GM21390 (cell line): Measurements from ENCODE around the gene EFCAB12.
"Not testable (repeated sequence)": the region's sequence is repeated elsewhere in the genome, so short reads cannot be mapped to it uniquely, and the experiment has no call there.

Source experiments
- ATAC-seq: cut with Tn5 transposase; IDR thresholded peaks from one replicate; pipeline ENCODE4 v1.9.1; 2021; ENCODE audit not compliant: unreplicated experiment

The EFCAB12 gene

DNA sequence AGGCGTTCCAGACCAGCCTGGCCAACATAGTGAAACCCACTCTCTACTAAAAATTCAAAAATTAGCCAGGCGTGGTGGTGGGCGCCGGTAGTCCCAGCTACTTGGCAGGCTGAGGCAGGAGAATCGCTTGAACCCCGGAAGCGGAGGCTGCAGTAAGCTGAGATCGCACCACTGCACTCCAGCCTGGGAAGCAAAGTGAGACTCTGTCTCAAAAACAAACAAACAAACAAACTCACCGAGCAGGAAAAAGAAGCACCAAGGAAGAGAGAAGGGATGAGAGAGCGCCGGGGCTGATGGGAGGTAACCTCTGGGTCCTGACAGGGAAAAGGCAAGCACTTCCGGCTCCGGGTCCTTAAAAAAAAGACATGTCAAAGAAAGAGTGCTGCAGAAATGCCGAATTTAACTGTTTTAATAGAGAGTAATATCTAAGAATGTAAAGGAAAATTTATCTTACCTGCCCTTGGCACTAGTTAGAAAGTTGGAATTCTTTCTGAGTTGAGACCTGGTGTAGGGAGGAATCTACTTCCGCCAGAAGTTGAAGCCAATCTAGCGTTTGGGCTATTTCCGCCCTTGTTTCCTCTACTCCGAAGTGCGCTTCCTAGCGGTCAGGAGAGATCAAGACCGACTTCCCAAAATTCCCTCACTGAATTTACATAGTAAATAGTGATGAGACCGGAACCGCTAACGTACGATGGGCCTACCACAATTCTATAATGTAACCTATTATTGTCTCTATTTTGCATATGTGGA lies 29.1 kb downstream of the EFCAB12 start:
- ATAC-seq = peak; percentile 80

DNA sequence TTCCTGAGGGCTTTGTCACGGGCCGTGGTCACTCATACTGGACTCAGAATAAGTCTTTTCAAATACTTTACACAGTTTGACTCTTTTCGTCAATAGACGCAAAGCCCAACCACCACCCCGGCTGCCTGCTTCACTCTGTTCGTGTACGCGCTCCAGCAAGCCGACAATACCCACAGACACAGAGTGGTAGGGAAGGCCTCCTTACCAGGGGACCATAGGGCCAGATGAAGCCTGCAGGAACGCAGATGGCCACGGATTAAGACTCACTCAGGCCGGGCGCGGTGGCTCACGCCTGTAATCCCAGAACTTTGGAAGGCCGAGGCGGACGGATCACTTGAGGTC lies 29.7 kb downstream of the EFCAB12 start:
- peak; percentile 11 for ATAC-seq

DNA sequence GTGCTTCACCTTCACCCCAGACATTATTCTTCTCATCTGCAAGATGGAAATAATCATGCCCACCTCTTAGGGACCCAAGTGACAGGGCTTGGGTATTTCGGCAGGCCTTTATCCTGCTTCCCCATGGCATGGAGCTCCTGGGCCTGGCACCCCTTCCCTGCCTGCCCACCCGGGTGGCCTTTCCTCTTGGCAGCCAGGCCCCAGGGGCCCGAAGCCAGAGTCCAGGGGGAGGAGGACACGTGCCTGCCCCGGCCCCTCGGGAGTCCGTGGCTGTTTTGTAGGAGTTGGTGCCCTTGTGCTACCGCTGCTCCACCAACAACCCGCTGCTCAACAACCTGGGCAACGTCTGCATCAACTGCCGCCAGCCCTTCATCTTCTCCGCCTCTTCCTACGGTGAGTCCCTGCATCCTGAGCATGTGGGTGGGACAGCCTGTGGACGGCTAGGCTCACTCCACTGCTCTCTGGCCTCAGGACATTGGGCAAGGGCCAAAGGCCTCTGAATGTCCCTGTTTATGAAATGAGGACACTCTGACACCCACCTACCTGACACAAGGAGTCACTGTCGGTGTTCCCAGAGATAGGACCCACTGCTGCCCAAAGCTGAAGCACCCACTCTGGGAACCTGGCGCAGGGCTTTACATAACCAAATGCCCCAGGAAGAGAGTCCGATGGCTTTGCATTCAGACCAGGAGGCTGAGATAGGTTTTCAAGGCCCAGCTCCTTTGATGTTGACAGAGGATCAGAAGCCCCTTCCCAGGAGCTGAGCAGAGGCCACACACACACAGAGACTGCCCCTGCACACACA lies 34.5 kb downstream of the EFCAB12 start:
- not testable (repeated sequence) for ATAC-seq

DNA sequence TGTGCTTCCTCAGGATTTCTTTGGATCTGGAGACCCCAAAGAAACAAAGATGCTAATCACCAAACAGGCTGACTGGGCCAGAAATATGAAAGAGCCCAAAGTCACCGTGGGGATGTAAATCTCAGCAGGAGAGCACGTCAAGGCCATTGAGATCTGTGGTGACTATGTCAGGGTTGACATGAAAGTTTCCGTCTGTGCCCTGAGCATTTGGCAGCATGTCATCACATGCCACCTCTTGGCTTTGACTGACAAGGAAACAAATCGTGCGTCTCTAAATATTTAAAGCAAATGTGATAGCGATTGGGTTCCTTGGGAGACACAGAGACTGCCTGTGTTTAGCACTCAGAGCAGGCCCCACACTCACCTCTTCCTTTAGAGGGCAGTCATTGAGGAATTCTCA lies 35.2 kb downstream of the EFCAB12 start:
- ATAC-seq = no peak

DNA sequence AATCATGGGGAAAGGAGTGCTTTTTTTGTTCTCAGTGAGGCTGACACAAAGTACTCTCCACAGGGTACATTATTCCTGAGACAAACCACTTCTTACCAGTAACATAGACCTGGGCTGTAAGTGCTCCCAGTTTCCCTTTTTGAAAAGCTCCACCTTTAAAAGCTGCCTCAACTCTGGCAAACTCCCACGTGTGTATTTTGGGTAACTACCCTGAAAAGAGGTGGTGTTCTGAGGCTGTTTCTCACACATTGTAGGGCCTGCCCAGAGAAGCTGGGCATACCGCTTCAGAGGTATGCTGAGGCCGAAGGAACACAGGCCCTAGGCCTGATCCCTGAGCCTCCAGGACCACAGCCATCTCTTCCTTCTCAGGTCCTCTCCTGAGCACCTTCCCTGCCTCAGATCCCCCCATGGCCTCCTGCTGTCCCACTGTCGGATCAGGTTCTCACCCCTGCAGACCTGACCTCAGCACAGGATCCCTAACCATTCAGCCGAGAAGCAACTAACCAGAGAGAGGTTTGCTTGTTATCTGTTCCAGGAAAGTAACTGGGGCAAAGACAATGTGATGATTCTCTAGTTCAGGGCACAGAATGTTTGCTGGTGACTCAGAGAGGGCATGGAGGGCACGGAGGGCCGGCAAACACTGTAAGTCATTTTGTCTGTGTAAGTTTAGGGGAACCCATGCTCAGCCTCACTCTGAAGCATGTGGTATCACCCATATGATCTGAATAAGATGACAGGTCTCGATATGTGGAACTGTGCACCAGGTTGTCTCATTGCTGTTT lies 36.1 kb downstream of the EFCAB12 start:
- ATAC-seq = not testable (repeated sequence)

DNA sequence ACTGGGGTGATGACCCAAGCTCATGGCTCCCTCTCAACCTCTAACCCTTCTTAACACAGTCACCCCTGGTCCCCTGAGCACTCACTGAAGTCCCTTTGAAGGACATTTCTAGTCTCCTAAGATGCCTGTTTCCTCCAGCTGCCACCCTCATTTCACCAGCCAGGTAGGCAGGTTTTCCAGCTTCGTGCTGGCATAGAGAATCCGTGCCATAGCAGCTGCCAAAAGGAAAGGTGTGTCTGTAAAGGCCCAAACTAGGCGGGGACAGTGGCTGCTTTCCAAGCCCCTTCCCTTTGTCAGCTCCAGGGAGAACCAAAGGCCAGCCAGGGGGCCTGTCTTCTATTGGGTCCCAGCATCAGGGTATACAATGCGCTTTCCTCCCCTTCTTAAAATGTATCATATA lies 36.9 kb downstream of the EFCAB12 start:
- not testable (repeated sequence) for ATAC-seq

DNA sequence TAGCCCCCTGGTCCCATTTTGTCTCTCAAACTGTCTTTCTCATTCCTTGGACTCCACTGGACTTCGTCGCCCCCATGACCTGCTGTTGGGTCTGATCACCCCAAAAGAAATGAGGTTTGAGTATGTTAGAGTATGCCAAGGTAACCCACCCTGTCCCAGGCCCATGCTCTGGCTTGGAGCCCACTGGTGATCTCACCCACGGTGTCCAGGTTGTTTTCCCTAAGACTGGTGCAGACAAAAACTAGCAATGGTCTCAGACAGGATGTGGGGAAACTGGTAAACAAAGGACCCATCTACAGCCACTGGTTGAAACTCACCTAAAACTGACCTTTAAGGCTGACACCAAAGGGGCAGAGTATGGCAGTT lies 38.9 kb downstream of the EFCAB12 start:
- ATAC-seq = no peak

DNA sequence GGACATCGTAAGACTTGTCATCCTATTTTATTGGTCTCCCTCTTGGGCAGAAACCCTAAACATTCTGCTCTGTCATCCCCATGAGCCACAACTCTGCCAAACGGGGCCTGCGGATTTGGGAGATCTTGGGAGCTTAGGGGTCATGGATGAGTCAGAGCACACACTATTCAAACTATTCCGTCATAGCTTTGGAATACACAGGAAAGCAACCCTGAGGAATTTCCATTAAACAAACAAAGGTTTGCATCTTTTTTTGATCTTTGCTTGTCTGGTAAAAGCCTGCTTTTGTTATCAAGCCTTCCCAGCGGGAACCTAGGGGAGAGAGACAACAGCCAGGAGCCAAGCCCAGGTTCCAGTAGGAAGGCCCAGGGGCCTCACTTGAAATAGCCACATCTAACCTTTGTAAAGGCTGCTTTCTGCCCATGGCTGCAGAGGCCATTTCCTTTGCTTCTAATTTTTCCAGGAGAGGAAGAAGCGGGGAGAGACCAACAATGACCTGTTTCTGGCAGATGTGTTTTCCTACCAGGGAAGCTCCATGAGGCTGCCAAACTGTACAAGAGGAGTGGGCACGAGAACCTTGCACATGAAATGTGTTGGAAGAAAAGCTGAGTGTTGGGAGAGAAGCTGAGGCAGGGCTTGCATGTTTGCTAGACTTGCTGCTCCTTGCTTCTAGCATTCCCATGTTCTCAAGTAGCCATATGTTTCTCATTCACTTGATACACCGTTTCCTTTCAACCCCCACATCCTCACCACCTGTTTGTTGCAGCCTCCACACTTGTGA lies 39.5 kb downstream of the EFCAB12 start:
- not testable (repeated sequence) for ATAC-seq

DNA sequence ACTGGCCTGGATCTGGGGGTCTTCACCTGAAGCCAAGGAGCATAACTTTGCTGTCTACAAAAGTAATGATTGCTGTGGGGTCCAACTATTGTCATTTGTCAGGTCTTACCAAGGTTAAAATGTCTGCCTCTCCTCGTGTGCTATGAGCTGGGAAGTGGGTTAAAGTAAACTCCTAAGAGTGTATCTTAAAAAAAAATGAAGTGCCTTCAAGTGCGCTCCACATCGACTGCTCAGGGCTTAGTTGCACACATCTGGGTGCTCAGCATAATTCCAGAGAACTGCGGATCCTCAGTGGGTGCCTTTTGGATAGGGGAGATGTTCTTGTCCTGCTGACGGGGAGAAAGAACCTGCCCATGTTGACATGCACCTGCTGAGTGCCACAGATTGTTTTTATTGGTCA lies 40.9 kb downstream of the EFCAB12 start:
- no peak for ATAC-seq

DNA sequence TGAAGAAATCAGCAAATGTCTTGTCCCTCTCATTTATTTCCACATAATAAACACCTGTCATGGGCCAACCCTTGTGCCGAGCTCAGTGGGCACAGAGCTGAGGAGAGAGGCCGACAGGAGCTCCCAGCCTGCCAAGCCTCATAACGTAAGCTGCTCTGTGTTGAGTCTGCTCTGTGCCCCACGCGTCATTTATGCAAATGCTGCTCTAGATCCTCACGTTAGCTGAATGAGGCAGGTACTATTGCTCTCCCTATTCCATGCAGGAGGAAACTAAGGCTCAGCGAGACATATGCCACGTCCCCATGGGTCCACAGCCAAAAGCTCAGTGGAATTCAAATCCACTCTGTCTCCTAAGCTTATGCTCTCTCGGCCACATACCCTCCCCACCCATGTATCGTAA lies 41.5 kb downstream of the EFCAB12 start:
- no peak for ATAC-seq

DNA sequence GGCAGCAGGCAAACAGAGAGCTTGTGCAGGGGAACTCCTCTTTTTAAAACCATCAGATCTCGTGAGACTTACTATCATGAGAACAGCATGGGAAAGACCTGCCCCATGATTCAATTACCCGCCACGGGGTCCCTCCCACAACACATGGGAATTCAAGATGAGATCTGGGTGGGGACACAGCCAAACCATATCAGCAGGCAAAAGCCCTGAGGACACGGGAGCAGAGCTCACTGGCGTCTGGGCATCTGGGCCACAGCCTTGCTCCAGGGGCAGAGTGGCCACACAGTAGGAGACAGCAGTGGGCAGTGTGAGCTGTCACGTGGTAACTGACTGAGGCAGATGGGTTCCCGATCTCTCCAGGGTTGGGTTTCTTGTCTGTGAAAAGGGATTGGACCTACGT lies 42.9 kb downstream of the EFCAB12 start:
- not testable (repeated sequence) for ATAC-seq

DNA sequence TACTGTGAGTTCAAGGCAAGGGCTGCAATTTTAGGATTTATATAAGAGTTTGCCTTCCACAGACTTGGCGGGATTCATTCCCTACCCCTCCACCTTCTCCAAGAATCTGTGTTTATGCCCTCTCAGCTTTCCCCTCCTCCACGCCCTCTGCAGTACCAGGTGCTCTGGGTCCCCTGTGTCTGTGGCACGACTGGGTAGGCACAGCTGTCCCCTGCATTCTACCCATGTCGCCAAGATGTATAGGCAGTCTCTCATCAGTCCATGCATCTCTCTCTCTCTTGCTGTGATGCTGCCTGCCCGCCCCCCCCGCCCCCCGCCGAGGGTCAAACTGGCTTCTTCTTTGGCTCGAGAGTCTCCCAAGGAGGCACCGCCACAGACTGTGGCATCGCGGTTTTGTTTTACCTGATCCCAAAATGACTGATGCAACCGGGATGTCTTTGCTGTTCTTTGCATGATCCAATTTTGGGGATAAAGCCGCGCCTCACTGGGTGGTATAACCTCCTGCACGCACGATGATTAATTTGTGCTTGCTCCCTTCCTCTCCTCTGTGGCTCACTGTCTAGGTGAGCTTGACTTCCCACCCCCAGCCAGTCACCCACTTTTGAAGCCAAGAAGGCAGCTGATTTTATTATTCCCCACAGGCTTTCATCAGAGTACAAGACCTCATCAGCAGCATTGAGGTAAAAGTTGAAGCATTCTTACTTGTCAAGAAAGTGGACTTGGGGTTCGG lies 43.7 kb downstream of the EFCAB12 start:
- ATAC-seq = no peak

DNA sequence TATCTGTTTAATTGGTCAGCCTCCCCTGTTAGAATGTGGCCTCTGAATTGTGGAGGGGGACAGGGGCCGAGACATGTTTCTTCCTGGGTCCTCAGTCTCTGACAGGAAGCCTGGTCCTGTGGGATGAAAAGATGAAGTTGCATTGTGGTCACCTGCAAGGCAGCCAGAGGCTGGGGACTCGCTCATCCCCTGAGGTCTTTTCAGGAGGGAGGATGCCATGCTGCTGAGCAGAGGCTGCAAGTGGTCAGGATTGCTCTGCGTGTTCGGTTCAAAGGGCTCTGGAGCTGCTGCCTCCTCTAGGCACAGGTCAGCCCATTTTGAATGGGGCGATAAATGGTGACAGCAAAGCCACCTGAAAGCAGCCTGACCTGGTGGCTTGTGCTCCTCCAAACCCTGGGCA lies 44.3 kb downstream of the EFCAB12 start:
- ATAC-seq = not testable (repeated sequence)

DNA sequence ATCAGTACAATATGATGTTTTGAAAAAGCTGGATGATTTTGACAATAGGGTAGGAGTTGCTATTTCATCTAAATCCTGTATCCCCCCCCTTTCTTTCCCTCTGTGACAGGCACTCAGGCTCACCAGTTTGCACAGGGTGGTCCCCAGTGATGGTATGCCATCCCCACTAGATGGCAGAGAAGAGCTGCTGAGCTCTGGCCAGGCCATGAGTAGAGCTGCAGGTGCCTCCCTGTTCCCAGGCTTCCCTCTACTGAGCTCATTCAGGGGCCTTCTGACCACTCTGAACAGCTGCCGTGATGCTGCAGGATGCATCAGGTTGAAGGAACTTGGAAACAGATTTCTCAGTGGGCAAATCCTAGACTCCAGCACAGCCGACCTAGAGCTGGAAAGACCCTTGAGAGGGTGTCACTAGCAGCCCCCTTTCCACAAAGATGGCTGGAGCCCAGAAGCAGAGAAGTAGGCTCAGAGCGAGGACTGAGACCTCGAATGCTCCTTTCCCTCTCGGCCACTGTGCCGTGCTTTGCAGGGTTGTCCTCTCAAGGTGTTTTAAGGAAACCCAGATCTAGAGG lies 45.1 kb downstream of the EFCAB12 start:
- ATAC-seq = peak; percentile 88

DNA sequence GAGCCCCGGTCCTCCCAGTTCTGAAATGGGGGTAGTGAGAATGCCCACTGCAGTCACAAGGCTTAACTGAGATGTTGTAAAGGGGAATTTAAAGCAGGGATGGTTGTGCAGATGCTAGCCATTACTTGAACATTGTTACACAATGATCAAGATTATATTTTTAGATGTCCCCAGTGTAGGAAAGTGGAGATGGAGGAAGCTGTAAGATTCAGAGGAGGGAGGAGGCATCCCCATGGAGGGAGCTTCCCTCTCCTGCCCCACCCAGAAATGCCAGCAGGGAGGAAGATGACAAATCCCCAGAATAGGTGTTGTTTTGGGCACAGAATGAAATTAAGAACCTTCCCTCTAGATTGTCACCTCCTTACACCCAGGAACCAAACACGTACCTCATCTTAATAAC lies 46.1 kb downstream of the EFCAB12 start:
- no peak for ATAC-seq

DNA sequence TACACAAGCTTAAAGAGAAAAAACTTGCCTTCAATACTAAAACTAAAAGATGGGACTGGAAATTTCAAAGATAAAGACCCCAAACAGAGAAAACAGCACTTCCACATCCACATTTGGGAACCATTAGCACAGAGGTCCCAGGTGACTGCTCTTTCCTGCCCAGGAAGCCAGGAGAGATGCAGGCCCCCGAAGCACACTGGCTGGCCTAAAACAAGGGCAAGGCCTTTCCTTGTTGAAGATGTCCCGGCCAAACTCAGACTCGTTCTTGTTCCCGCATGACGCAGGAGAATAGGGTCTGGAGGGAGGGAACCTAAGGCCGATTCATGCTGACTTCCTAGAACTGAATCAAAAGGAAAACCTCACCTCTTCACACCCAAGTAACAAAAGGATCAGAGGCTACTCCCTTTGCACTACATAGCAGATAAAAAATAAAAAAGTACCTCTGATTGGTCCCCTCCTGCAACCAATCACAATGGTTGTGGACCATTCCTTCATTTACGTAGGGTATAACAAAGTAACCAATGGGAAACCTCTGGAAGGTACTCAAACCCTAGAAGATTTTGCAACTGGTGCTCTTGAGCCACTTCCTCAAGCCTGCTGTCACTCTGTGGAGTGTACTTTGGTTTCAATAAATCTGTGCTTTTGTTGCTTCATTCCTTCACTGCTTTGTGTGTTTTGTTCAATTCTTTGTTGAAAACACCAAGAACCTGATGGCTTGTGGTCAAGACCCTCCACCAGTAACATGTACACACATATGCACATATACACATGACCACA lies 48.7 kb downstream of the EFCAB12 start:
- no peak for ATAC-seq

DNA sequence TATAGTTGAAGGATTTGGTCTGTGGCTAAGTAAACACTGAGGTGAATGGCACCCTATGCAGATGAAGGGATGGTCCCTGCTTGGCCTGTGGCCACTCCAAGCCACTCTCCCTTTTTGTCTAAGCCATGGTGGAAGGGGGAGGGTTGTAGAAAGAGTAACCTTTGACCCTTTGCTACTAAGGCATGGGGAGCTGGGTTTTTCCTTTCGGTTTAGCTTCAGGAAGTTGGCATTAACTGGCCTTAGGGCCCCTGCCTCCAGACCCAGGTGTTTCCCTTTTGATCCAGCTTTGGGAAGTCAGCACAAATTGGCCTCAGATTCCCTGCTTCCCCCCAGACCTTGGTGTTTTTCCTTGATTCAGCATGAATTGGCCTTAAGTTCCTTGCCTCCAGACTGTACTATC lies 49.5 kb downstream of the EFCAB12 start:
- no peak for ATAC-seq

DNA sequence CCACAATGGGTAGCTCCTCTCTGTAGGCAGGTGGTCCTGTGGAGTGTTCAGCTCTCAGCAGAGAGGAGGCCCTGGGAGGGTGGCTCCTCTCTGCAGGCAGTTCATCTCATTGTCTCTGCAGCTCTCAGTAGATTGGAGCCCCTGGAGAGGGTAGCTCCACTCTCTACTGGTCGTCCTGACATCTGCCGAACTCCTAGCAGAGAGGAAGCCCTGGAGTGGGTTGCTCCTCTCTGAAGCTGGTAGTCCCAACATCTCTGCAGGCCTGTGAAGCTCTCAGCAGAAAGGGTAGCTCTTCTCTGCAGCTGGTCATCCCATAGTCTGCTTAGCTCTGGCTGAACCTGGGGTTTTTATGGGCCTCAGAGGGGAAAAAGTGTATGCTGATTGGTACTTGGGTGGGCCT lies 50.8 kb downstream of the EFCAB12 start:
- no peak for ATAC-seq

DNA sequence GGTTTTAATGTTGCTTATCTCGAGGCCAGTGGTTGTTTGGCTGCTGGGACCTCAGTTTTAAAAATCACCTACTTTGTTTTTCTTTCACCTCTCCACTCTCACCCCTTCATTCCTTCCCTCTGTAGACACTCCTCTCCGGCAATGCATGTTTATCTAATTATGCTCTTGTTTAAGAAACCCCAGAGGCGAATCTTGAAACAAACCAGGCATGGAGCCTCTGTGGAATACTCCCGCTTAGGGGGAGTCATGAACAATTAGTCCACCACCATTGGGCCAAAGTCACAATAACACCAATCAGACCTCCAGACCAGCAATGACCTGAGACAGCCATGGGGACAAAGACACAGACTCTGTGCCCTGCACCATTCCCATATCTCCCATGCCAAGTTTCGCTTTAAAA lies 53.3 kb downstream of the EFCAB12 start:
- ATAC-seq = no peak
